IgD-negative memory B cell (primary cell): ENCODE results near the gene KRT71. TPM values are rescaled to one million over a fixed set of nuclear protein-coding genes. Genes with fewer than 3 reads are reported as not detected.
"Not testable (repeated sequence)": the region's sequence is repeated elsewhere in the genome, so short reads cannot be mapped to it uniquely, and the experiment has no call there.

Experiments
- H3K27ac Mint-ChIP-seq, 3 donors: one replicate each; pipeline ENCODE4 v1.8.0; 2020 to 2022; ENCODE audit warnings: mild to moderate bottlenecking in 3 of 3, mixed read lengths in 3 of 3, moderate library complexity in 1 of 3
- H3K27me3 Mint-ChIP-seq: one replicate; pipeline ENCODE4 v1.8.0; 2021; ENCODE audit warnings: mixed read lengths
- H3K36me3 Mint-ChIP-seq: one replicate; pipeline ENCODE4 v1.8.0; 2020; ENCODE audit warnings: mild to moderate bottlenecking, mixed read lengths
- H3K4me1 Mint-ChIP-seq, 3 donors: one replicate each; pipeline ENCODE4 v1.8.0; 2020 to 2022; ENCODE audit warnings: mixed read lengths in 3 of 3, mild to moderate bottlenecking in 1 of 3
- H3K4me3 Mint-ChIP-seq, 4 donors: one replicate each; pipeline ENCODE4 v1.8.0; 2020 to 2022; ENCODE audit warnings: mild to moderate bottlenecking in 4 of 4, mixed read lengths in 4 of 4, moderate library complexity in 3 of 4
- H3K9me3 Mint-ChIP-seq, 3 donors: one replicate each; pipeline ENCODE4 v1.8.0; 2020 to 2021; ENCODE audit warnings: mixed read lengths in 3 of 3, mild to moderate bottlenecking in 1 of 3
- polyA plus RNA-seq: library from polyadenylated mRNA; unstranded; fragments of 300-500 nt; fragmentation: Illumina TruSeq; gene quantifications from one replicate; pipeline ENCODE4 v1.2.3, GENCODE V29; 2021

KRT71 gene
- polyA plus RNA-seq = not detected

DNA sequence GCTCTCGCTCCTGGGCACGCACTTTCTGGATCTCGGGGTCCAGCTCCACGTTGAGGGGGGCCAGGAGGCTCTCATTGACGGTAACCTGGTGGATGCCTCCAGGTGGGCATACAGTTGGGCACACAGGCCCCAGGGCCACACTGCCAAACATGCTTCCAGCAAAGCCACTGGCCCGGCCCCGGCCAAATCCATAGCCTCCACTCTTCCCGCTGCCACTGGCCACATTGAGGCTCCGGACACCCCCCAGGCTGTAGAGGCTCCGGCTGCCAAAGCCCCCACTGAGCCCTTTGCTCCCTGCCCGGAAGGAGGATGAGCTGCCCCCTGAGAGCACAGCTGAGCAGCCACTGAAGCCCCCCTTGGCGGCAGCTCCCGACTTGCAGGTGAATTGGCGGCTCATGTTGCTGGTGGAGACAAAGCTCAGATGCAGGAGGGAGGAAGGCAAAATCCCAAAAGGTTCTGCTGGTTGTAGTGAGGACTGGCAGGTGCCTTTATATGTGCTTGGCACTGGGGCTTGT is at the start of gene KRT71:
TSS of gene KRT71 (minus strand) at position 465 of the 515 bp plus-strand sequence. CDS start at position 397, 68 bp downstream.
- H3K27ac Mint-ChIP-seq = peak within 1 kb of the TSS in 1 of 3 donors; percentile 76

DNA sequence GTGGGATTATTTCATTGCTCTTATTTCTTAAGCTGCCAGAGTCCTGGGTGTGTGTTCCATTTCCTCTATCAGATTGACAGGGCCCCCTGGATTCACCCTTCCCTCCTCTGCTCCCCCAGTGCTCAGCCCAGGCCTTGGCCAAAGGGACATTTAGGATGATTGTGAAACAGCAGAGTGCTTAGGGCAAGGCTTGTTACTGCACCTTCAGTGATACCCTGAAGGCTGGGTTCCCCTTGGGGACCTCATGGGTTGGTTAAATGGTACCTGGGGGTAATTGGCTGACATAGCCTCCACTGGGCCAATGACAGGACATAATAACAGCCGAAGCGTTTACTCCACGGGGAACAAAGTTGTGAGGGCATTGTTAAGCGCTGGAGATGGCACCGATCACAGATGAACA is 49.6 kb upstream of the KRT71 start:
- H3K9me3 Mint-ChIP-seq = peaks cover 0 to 2% (median 0%) of the 10 kb centered on the region in 3 donors

More for the DNA sequence above, at the start of gene KRT71:
- H3K27me3 Mint-ChIP-seq = peaks cover 13% of the 10 kb centered on the region
- H3K36me3 Mint-ChIP-seq = no peaks in the 10 kb centered on the region
- H3K4me3 Mint-ChIP-seq = no peak within 1 kb of the TSS
- H3K4me1 Mint-ChIP-seq = no peaks in the 10 kb centered on the region
- peaks cover 0 to 2% (median 0%) of the 10 kb centered on the region in 3 donors for H3K9me3 Mint-ChIP-seq

DNA sequence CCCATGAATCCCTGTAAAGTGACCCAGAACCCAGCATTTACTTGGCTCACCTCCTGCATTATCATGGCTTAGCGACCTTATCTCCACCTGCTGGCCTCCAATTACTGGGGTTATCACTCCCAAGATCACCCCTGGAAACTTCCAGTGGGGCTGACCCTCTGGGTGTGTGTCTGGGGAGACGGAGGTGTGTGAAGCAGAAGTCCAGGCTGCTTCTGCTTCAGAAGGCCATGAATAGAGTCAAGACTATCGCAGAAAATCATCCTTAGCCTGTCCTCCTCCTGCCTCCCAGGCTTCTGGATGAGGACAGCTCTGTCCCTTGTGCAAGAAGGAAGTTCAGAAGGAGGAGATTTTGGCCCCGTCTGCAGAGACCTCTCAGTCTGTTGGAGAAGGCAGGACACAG is 48.7 kb upstream of the KRT71 start:
- no peak overlapping the region for H3K27ac Mint-ChIP-seq
- peaks cover 0 to 2% (median 0%) of the 10 kb centered on the region in 3 donors for H3K9me3 Mint-ChIP-seq
- peaks cover 20% of the 10 kb centered on the region for H3K27me3 Mint-ChIP-seq
- no peaks in the 10 kb centered on the region for H3K36me3 Mint-ChIP-seq
- H3K4me3 Mint-ChIP-seq = no peak overlapping the region
- peaks cover 0 to 2% (median 0%) of the 10 kb centered on the region in 3 donors for H3K4me1 Mint-ChIP-seq

More for the DNA sequence above, 49.6 kb upstream of the KRT71 start:
- H3K36me3 Mint-ChIP-seq = no peaks in the 10 kb centered on the region
- no peak overlapping the region for H3K4me3 Mint-ChIP-seq
- peaks cover 21% of the 10 kb centered on the region for H3K27me3 Mint-ChIP-seq
- H3K27ac Mint-ChIP-seq = no peak overlapping the region
- H3K4me1 Mint-ChIP-seq = peaks cover 0 to 2% (median 0%) of the 10 kb centered on the region in 3 donors

DNA sequence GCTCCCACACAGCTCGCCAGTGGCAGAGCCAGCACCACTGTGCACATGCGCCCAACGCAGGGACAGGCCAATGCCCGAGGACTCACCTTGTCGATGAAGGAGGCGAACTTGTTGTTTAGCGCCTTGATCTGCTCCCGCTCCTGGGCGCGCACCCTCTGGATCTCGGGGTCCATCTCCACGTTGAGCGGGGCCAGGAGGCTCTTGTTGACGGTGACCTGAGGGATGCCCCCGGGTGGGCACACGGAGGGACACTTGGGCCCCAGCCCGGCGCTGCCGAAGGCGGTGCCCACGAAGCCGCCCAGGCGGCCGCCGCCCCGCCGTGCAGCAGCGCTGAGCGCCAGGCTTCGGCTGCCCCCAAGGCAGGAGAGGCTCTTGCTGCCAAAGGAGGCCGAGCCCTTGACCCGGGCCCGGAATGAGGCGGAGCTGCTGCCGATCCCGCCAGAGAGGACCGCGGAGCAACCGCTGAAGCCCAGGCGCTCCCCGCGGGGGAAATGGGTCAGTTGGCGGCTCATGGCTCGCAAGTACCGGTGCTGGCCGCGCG is 48.1 kb upstream of the KRT71 start, which contains the start of gene KRT72:
TSS of gene KRT72 (minus strand) at position 523 of the 541 bp plus-strand sequence. CDS start at position 512, 11 bp downstream.
- Mint-ChIP-seq H3K9me3 (peaks cover 0 to 2% (median 0%) of the 10 kb centered on the region in 3 donors), H3K4me3 (no peak within 1 kb of the TSS), H3K4me1 (peaks cover 0 to 2% (median 0%) of the 10 kb centered on the region in 3 donors), H3K36me3 (no peaks in the 10 kb centered on the region), H3K27me3 (peaks cover 21% of the 10 kb centered on the region), H3K27ac (no peak within 1 kb of the TSS)

DNA sequence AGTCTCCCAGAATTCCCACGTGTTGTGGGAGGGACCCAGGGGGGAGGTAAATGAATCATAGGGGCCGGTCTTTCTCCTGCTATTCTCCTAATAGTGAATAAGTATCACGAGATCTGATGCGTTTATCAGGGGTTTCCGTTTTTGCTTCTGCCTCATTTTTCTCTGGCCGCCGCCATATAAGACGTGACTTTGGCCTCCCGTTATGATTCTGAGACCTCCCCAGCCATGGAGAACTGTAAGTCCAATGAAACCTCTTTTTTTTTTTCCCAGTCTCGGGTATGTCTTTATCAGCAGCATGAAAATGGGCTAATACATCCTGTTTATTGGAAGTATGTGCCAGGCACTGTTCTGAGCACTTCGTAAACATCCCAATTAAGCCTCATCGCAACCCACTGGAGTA is 47.5 kb upstream of the KRT71 start:
- Mint-ChIP-seq H3K36me3 (no peaks in the 10 kb centered on the region), H3K4me1 (peaks cover 0 to 2% (median 0%) of the 10 kb centered on the region in 3 donors), H3K4me3 (no peak overlapping the region), H3K9me3 (peaks cover 0 to 2% (median 0%) of the 10 kb centered on the region in 3 donors), H3K27me3 (peaks cover 21% of the 10 kb centered on the region), H3K27ac (no peak overlapping the region)

DNA sequence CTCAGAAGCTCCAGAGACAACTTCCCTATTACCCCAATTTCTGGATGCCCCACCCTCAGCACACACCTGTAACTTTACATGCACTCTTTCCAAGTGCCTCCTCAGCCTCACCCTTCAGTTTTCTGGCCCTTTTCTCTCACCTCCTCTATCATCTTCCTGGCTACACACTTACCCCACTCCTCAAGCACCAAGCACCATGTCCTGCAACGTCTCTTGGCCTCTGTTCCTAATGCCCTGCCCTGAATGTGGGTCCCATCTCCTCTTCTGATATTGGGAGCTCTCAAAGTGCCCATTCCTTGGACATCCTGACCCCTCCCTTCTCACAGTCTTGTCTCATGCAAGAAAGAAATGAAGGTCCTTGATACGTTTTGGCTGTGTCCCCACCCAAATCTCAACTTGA is 47.1 kb upstream of the KRT71 start:
- no peak overlapping the region for H3K27ac Mint-ChIP-seq

DNA sequence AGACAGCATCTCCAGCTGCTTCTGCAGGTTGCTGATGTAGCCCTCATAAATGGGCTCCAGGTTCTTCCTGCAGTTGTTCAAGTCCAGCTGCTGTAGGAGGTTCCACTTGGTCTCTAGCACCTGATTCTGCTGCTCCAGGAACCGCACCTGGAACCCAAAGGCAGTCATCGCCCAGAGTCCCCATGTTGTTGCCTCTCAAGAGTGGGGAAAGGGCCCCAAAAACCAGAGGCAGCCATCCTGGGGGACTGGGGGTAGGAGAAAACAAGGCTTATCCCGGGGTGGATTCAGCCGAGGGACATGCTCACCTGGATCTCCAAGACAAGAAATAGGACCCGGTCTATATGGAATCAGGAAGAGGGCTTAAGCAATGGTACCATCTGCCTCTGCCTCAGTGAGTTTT is 46.0 kb upstream of the KRT71 start:
- peaks cover 0 to 5% (median 0%) of the 10 kb centered on the region in 3 donors for H3K9me3 Mint-ChIP-seq
- peaks cover 0 to 2% (median 0%) of the 10 kb centered on the region in 3 donors for H3K4me1 Mint-ChIP-seq
- peaks cover 24% of the 10 kb centered on the region for H3K27me3 Mint-ChIP-seq
- no peak overlapping the region for H3K27ac Mint-ChIP-seq
- H3K4me3 Mint-ChIP-seq = no peak overlapping the region
- H3K36me3 Mint-ChIP-seq = no peaks in the 10 kb centered on the region

More for the DNA sequence above, 47.1 kb upstream of the KRT71 start:
- peaks cover 21% of the 10 kb centered on the region for H3K27me3 Mint-ChIP-seq
- peaks cover 0 to 2% (median 0%) of the 10 kb centered on the region in 3 donors for H3K9me3 Mint-ChIP-seq
- peaks cover 0 to 2% (median 0%) of the 10 kb centered on the region in 3 donors for H3K4me1 Mint-ChIP-seq
- H3K4me3 Mint-ChIP-seq = no peak overlapping the region
- no peaks in the 10 kb centered on the region for H3K36me3 Mint-ChIP-seq

DNA sequence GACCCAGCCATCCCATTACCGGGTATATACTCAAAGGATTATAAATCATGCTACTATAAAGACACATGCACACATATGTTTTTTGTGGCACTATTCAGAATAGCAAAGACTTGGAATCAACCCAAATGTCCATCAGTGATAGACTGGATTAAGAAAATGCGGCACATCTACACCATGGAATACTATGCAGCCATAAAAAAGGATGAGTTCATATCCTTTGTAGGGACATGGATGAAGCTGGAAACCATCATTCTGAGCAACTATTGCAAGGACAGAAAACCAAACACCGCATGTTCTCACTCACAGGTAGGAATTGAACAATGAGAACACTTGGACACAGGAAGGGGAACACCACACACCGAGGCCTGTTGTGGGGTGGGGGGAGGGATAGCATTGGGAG is 41.3 kb upstream of the KRT71 start:
- not testable (repeated sequence) for H3K4me1 Mint-ChIP-seq, H3K4me3 Mint-ChIP-seq, H3K36me3 Mint-ChIP-seq

DNA sequence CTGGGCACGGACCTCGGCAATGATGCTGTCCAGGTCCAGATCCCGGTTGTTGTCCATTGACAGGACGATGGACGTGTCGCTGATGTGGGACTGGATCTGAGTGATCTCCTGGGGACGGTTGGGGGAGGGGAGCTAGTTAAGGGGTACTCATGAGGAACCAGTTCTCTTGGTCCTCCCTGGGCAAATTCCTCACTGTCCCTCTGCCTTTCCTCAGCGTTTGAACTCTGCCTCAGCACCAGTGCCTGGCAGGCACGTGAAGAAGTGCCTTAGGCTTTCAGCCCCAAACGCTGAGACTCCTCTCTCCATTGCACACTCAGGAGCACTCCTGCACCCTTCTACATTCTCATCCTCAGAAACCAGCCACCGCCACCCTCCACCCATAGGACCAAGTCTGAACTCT is 38.6 kb upstream of the KRT71 start:
- Mint-ChIP-seq H3K4me3 (no peak overlapping the region), H3K9me3 (peaks cover 0 to 3% (median 0%) of the 10 kb centered on the region in 3 donors), H3K4me1 (peaks cover 0 to 2% (median 0%) of the 10 kb centered on the region in 3 donors), H3K27ac (peak overlapping the region in 1 of 3 donors; percentile 3), H3K27me3 (peaks cover 14% of the 10 kb centered on the region), H3K36me3 (no peaks in the 10 kb centered on the region)

More for the DNA sequence above, 41.3 kb upstream of the KRT71 start:
- H3K27me3 Mint-ChIP-seq = peaks cover 14% of the 10 kb centered on the region
- not testable (repeated sequence) for H3K9me3 Mint-ChIP-seq, H3K27ac Mint-ChIP-seq

DNA sequence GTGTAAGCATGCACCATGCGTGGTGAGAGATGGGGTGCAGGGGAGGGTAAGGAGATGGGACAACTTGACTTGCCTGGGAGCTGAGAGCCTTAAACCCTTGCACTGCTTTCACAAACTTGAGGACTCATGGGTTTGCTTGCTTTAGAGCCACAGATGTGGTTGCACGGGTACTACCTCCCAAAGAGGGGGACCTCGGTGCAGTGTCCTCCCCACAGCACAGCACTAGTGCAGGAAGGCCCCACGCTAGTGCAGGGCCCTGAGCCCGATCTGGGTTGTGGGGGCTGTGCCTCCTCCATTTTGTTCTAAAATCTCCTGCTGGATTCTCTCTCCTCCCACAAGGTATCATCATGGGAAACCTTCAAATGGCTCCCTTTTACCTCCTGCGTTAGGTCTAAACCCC is 37.1 kb upstream of the KRT71 start:
- no peak overlapping the region for H3K4me3 Mint-ChIP-seq
- no peak overlapping the region for H3K27ac Mint-ChIP-seq
- no peaks in the 10 kb centered on the region for H3K36me3 Mint-ChIP-seq
- peaks cover 0 to 2% (median 0%) of the 10 kb centered on the region in 3 donors for H3K4me1 Mint-ChIP-seq
- peaks cover 13% of the 10 kb centered on the region for H3K27me3 Mint-ChIP-seq
- peaks cover 0 to 3% (median 0%) of the 10 kb centered on the region in 3 donors for H3K9me3 Mint-ChIP-seq

DNA sequence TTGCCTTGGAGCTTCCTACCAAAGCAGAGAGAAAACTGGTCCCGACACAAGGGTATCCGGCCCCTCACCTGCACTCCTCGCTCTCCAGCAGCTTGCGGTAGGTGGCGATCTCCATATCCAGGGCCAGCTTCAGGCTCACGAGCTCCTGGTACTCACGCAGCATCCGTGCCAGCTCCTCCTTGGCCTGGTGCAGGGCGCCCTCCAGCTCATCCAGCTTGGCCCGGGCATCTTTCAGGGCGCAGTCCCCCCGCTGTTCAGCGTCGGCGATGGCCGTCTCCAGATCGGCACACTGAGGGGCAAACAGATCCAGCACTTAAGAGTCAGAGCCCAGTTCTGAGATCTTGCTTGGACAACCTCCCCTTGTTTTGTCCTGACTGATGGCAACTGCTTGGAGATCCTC is 34.6 kb upstream of the KRT71 start:
- peak overlapping the region in 1 of 3 donors; percentile 21 for H3K27ac Mint-ChIP-seq
- no peaks in the 10 kb centered on the region for H3K36me3 Mint-ChIP-seq
- peaks cover 9% of the 10 kb centered on the region for H3K27me3 Mint-ChIP-seq
- H3K4me3 Mint-ChIP-seq = no peak overlapping the region
- H3K4me1 Mint-ChIP-seq = peaks cover 0 to 2% (median 0%) of the 10 kb centered on the region in 3 donors
- H3K9me3 Mint-ChIP-seq = no peaks in the 10 kb centered on the region

DNA sequence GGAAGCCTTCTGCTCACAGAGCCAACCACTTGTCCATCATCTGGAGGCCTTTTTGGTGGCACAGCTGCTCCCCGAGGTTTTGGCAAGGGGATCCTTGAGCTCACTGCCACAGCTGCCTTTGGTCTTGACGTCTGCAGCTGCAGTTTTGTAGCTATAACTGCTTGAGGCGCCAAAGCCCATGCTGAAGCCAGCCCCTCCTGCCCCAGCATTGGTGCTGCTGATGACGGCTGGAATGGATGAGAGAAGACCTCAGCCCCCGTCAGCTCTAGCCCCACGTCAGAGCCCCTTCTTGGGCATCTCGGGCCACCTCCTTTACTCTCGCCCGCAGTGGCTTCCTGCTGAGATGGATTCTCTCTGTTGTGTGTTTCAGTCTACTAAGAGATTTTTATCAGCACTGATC is 33.0 kb upstream of the KRT71 start:
- no peaks in the 10 kb centered on the region for H3K36me3 Mint-ChIP-seq
- H3K9me3 Mint-ChIP-seq = no peaks in the 10 kb centered on the region
- no peak overlapping the region for H3K4me3 Mint-ChIP-seq
- H3K4me1 Mint-ChIP-seq = no peaks in the 10 kb centered on the region
- H3K27ac Mint-ChIP-seq = no peak overlapping the region
- peaks cover 6% of the 10 kb centered on the region for H3K27me3 Mint-ChIP-seq

DNA sequence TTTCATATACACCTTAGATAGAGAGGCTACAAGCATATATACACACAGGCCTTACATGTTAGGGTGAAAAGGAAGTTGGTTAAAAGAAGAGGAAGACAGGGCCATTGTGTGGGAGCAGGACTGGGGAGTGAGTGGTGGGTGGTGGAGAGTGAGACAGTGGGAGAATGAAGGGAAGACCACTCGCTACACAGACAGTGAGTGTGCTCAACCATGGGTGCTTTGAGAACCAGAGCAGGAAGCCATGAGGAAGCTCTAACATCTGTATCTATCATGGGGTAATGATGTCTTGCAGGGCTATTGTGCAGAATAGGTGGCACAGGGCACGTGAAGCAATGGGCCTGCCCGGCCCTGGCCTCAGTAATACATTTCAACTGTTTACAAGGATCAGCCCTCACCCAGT is 32.1 kb upstream of the KRT71 start:
- Mint-ChIP-seq H3K36me3 (no peaks in the 10 kb centered on the region), H3K4me1 (no peaks in the 10 kb centered on the region), H3K9me3 (peaks cover 0 to 2% (median 0%) of the 10 kb centered on the region in 3 donors), H3K27ac (no peak overlapping the region), H3K27me3 (peaks cover 6% of the 10 kb centered on the region), H3K4me3 (no peak overlapping the region)

DNA sequence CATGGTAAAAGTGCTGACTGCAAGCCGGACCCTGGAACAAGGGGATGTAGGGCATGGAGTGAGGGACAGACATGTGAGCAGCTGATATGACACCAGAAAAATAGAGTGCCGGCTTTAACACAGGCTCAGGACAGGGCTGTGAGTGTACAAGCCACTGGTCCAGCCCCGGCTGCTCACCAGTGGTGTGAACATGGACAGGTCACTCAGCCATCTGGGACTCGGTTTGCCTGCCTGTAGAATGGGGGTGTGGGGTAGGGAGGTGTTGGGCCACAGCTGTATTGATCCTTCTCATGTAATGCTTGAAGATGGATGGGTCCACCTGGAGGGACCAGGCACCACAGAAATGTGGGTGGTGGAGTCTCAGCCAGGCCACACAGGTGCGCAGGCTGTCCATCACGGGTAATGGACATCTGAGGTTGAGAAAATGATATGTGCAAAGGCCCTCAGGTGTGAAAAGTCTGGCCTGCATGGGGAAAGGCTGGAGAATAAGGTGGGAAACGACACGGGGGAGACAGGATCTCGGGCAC is 31.3 kb upstream of the KRT71 start:
- Mint-ChIP-seq H3K9me3 (peaks cover 0 to 2% (median 0%) of the 10 kb centered on the region in 3 donors), H3K4me3 (no peak overlapping the region), H3K4me1 (no peaks in the 10 kb centered on the region), H3K27me3 (peaks cover 7% of the 10 kb centered on the region), H3K36me3 (no peaks in the 10 kb centered on the region), H3K27ac (no peak overlapping the region)

DNA sequence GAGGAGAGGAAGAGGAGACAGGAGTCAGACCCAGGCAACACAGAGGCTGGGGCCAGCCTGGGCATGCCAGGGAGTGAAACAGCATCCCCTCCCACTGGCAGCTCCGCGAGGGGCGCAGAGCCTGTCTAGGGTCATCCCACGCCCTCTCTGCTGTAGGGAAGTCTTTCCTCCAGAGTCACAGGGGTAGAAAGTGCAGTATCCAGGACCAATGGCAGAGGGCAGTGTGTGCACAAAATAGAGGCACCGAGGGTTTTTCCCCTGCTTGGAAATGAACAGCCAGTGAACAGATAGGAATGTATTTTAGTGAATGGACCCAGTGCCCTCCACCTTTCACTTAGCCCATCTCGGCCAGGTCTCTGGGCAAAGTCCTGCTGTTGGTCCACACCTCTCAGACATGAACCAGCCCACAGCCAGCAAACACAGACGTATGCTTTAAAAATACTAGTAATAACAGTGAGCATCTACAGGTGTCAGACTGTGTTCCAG is 30.1 kb upstream of the KRT71 start:
- Mint-ChIP-seq H3K27ac (no peak overlapping the region), H3K36me3 (no peaks in the 10 kb centered on the region), H3K27me3 (peaks cover 11% of the 10 kb centered on the region), H3K9me3 (peaks cover 0 to 2% (median 0%) of the 10 kb centered on the region in 3 donors), H3K4me1 (no peaks in the 10 kb centered on the region), H3K4me3 (no peak overlapping the region)
